ENCODE data around the gene MICALL2.
"Not testable (repeated sequence)": the region's sequence is repeated elsewhere in the genome, so short reads cannot be mapped to it uniquely, and the experiment has no call there.

Gene MICALL2

GRCh38 chr7:1450987-1451386 lies 8.3 kb downstream of the MICALL2 start:
- H3K9me3 ChIP-seq (ENCODE audit: control insufficient read depth, low read depth, low read length), result no peaks in the 10 kb centered on the region
- no peaks in the 10 kb centered on the region for H3K36me3 ChIP-seq (ENCODE audit: control insufficient read depth, low read depth, low read length)
- no peak overlapping the region for H3K27ac ChIP-seq (ENCODE audit: low read length)
- no peak overlapping the region for H3K9ac ChIP-seq (ENCODE audit: low read length)
- no peaks in the 10 kb centered on the region for H3K4me1 ChIP-seq (ENCODE audit: control insufficient read depth, low read depth, low read length)
- H3K4me3 ChIP-seq (ENCODE audit: low read length), result no peak overlapping the region
- H3K27me3 ChIP-seq (ENCODE audit: control insufficient read depth, insufficient read depth, low read length), result no peaks in the 10 kb centered on the region

GRCh38 chr7:1450431-1450830 lies 8.8 kb downstream of the MICALL2 start:
- no peaks in the 10 kb centered on the region for H3K27me3 ChIP-seq (ENCODE audit: control insufficient read depth, insufficient read depth, low read length)
- no peaks in the 10 kb centered on the region for H3K9me3 ChIP-seq (ENCODE audit: control insufficient read depth, low read depth, low read length)
- no peaks in the 10 kb centered on the region for H3K4me1 ChIP-seq (ENCODE audit: control insufficient read depth, low read depth, low read length)
- H3K4me3 ChIP-seq (ENCODE audit: low read length), result no peak overlapping the region
- no peaks in the 10 kb centered on the region for H3K36me3 ChIP-seq (ENCODE audit: control insufficient read depth, low read depth, low read length)
- no peak overlapping the region for H3K9ac ChIP-seq (ENCODE audit: low read length)
- no peak overlapping the region for H3K27ac ChIP-seq (ENCODE audit: low read length)

GRCh38 chr7:1449951-1450350 lies 9.3 kb downstream of the MICALL2 start:
- Histone ChIP-seq H3K4me1 (ENCODE audit: control insufficient read depth, low read depth, low read length) (no peaks in the 10 kb centered on the region), H3K36me3 (ENCODE audit: control insufficient read depth, low read depth, low read length) (no peaks in the 10 kb centered on the region), H3K9ac (ENCODE audit: low read length) (no peak overlapping the region), H3K9me3 (ENCODE audit: control insufficient read depth, low read depth, low read length) (no peaks in the 10 kb centered on the region), H3K27ac (ENCODE audit: low read length) (no peak overlapping the region), H3K4me3 (ENCODE audit: low read length) (no peak overlapping the region), H3K27me3 (ENCODE audit: control insufficient read depth, insufficient read depth, low read length) (no peaks in the 10 kb centered on the region)

GRCh38 chr7:1449501-1449900 lies 9.8 kb downstream of the MICALL2 start:
- Histone ChIP-seq H3K27ac (ENCODE audit: low read length) (no peak overlapping the region), H3K27me3 (ENCODE audit: control insufficient read depth, insufficient read depth, low read length) (no peaks in the 10 kb centered on the region), H3K4me1 (ENCODE audit: control insufficient read depth, low read depth, low read length) (no peaks in the 10 kb centered on the region), H3K9me3 (ENCODE audit: control insufficient read depth, low read depth, low read length) (no peaks in the 10 kb centered on the region), H3K9ac (ENCODE audit: low read length) (no peak overlapping the region), H3K36me3 (ENCODE audit: control insufficient read depth, low read depth, low read length) (no peaks in the 10 kb centered on the region), H3K4me3 (ENCODE audit: low read length) (no peak overlapping the region)

- Histone ChIP-seq H3K36me3 (ENCODE audit: control insufficient read depth, low read depth, low read length) (no peaks in the 10 kb centered on the region), H3K4me1 (ENCODE audit: control insufficient read depth, low read depth, low read length) (no peaks in the 10 kb centered on the region), H3K4me3 (ENCODE audit: low read length) (no peak overlapping the region), H3K9me3 (ENCODE audit: control insufficient read depth, low read depth, low read length) (no peaks in the 10 kb centered on the region), H3K27me3 (ENCODE audit: control insufficient read depth, insufficient read depth, low read length) (no peaks in the 10 kb centered on the region), H3K9ac (ENCODE audit: low read length) (no peak overlapping the region), H3K27ac (ENCODE audit: low read length) (no peak overlapping the region)
Observed at GRCh38 chr7:1448958-1449357, 10.3 kb downstream of the MICALL2 start.

GRCh38 chr7:1447551-1448244 lies 11.6 kb downstream of the MICALL2 start:
- H3K9me3 ChIP-seq (ENCODE audit: control insufficient read depth, low read depth, low read length), result no peaks in the 10 kb centered on the region
- H3K27me3 ChIP-seq (ENCODE audit: control insufficient read depth, insufficient read depth, low read length), result no peaks in the 10 kb centered on the region
- H3K36me3 ChIP-seq (ENCODE audit: control insufficient read depth, low read depth, low read length), result no peaks in the 10 kb centered on the region
- H3K27ac ChIP-seq (ENCODE audit: low read length), result no peak overlapping the region
- no peaks in the 10 kb centered on the region for H3K4me1 ChIP-seq (ENCODE audit: control insufficient read depth, low read depth, low read length)
- no peak overlapping the region for H3K9ac ChIP-seq (ENCODE audit: low read length)
- H3K4me3 ChIP-seq (ENCODE audit: low read length), result no peak overlapping the region

GRCh38 chr7:1447112-1447511 lies 12.2 kb downstream of the MICALL2 start:
- no peak overlapping the region for H3K4me3 ChIP-seq (ENCODE audit: low read length)
- H3K9me3 ChIP-seq (ENCODE audit: control insufficient read depth, low read depth, low read length), result no peaks in the 10 kb centered on the region
- no peak overlapping the region for H3K27ac ChIP-seq (ENCODE audit: low read length)

GRCh38 chr7:1446620-1447032 lies 12.6 kb downstream of the MICALL2 start:
- H3K9ac ChIP-seq (ENCODE audit: low read length), result no peak overlapping the region
- H3K9me3 ChIP-seq (ENCODE audit: control insufficient read depth, low read depth, low read length), result no peaks in the 10 kb centered on the region
- H3K4me3 ChIP-seq (ENCODE audit: low read length), result no peak overlapping the region
- H3K27me3 ChIP-seq (ENCODE audit: control insufficient read depth, insufficient read depth, low read length), result no peaks in the 10 kb centered on the region
- H3K27ac ChIP-seq (ENCODE audit: low read length), result no peak overlapping the region
- H3K4me1 ChIP-seq (ENCODE audit: control insufficient read depth, low read depth, low read length), result no peaks in the 10 kb centered on the region
- no peaks in the 10 kb centered on the region for H3K36me3 ChIP-seq (ENCODE audit: control insufficient read depth, low read depth, low read length)

More at GRCh38 chr7:1447112-1447511, 12.2 kb downstream of the MICALL2 start:
- Histone ChIP-seq H3K36me3 (ENCODE audit: control insufficient read depth, low read depth, low read length) (no peaks in the 10 kb centered on the region), H3K9ac (ENCODE audit: low read length) (no peak overlapping the region), H3K27me3 (ENCODE audit: control insufficient read depth, insufficient read depth, low read length) (no peaks in the 10 kb centered on the region), H3K4me1 (ENCODE audit: control insufficient read depth, low read depth, low read length) (no peaks in the 10 kb centered on the region)

- not testable (repeated sequence) for H3K27me3 ChIP-seq (ENCODE audit: control insufficient read depth, insufficient read depth, low read length); H3K36me3 ChIP-seq (ENCODE audit: control insufficient read depth, low read depth, low read length); H3K9ac ChIP-seq (ENCODE audit: low read length); H3K4me1 ChIP-seq (ENCODE audit: control insufficient read depth, low read depth, low read length); H3K27ac ChIP-seq (ENCODE audit: low read length); H3K4me3 ChIP-seq (ENCODE audit: low read length); H3K9me3 ChIP-seq (ENCODE audit: control insufficient read depth, low read depth, low read length)
Observed at GRCh38 chr7:1446026-1446425, 13.2 kb downstream of the MICALL2 start.

GRCh38 chr7:1445341-1445740 lies 13.9 kb downstream of the MICALL2 start:
- Histone ChIP-seq H3K9me3 (ENCODE audit: control insufficient read depth, low read depth, low read length) (no peaks in the 10 kb centered on the region), H3K4me3 (ENCODE audit: low read length) (no peak overlapping the region), H3K27me3 (ENCODE audit: control insufficient read depth, insufficient read depth, low read length) (no peaks in the 10 kb centered on the region), H3K4me1 (ENCODE audit: control insufficient read depth, low read depth, low read length) (no peaks in the 10 kb centered on the region), H3K27ac (ENCODE audit: low read length) (no peak overlapping the region), H3K36me3 (ENCODE audit: control insufficient read depth, low read depth, low read length) (no peaks in the 10 kb centered on the region), H3K9ac (ENCODE audit: low read length) (no peak overlapping the region)

- no peaks in the 10 kb centered on the region for H3K4me1 ChIP-seq (ENCODE audit: control insufficient read depth, low read depth, low read length)
- H3K36me3 ChIP-seq (ENCODE audit: control insufficient read depth, low read depth, low read length), result no peaks in the 10 kb centered on the region
Observed at GRCh38 chr7:1444925-1445322, 14.3 kb downstream of the MICALL2 start.

GRCh38 chr7:1444214-1444924 lies 14.9 kb downstream of the MICALL2 start:
- no peak overlapping the region for H3K4me3 ChIP-seq (ENCODE audit: low read length)
- H3K4me1 ChIP-seq (ENCODE audit: control insufficient read depth, low read depth, low read length), result no peaks in the 10 kb centered on the region
- no peak overlapping the region for H3K9ac ChIP-seq (ENCODE audit: low read length)
- no peak overlapping the region for H3K27ac ChIP-seq (ENCODE audit: low read length)
- H3K27me3 ChIP-seq (ENCODE audit: control insufficient read depth, insufficient read depth, low read length), result no peaks in the 10 kb centered on the region
- H3K36me3 ChIP-seq (ENCODE audit: control insufficient read depth, low read depth, low read length), result no peaks in the 10 kb centered on the region
- H3K9me3 ChIP-seq (ENCODE audit: control insufficient read depth, low read depth, low read length), result no peaks in the 10 kb centered on the region

More at GRCh38 chr7:1444925-1445322, 14.3 kb downstream of the MICALL2 start:
- Histone ChIP-seq H3K9ac (ENCODE audit: low read length) (no peak overlapping the region), H3K27me3 (ENCODE audit: control insufficient read depth, insufficient read depth, low read length) (no peaks in the 10 kb centered on the region), H3K27ac (ENCODE audit: low read length) (no peak overlapping the region), H3K9me3 (ENCODE audit: control insufficient read depth, low read depth, low read length) (no peaks in the 10 kb centered on the region), H3K4me3 (ENCODE audit: low read length) (no peak overlapping the region)

Data from iPS-18a (cell line).